Osteoblast (primary cell): Measurements from ENCODE around the gene ZNF568. TPM values are rescaled to one million over a fixed set of nuclear protein-coding genes. Genes with fewer than 3 reads are reported as not detected.

Experiments
- DNase-seq: peaks from one replicate; pipeline ENCODE4 v3.0.0; 2011; ENCODE audit warnings: low spot score, mixed read lengths; ENCODE audit not compliant: insufficient read length; ENCODE audit errors: missing footprints
- H2AFZ ChIP-seq: 2 replicates; pipeline ENCODE4 v1.6.0; 2011; ENCODE audit warnings: mild to moderate bottlenecking, low read length
- H3K27ac ChIP-seq: 2 replicates; pipeline ENCODE4 v1.5.1; 2011; ENCODE audit warnings: mild to moderate bottlenecking, low read depth, low read length, moderate library complexity
- H3K27me3 ChIP-seq: 2 replicates; pipeline ENCODE4 v1.6.0; 2012; ENCODE audit warnings: mild to moderate bottlenecking, control low read depth, inconsistent platforms, low read length, moderate library complexity; ENCODE audit not compliant: insufficient read depth
- H3K36me3 ChIP-seq: 2 replicates; pipeline ENCODE4 v1.5.1; 2011; ENCODE audit warnings: mild to moderate bottlenecking, low read length, control low read depth, moderate library complexity; ENCODE audit not compliant: insufficient read depth
- H3K4me1 ChIP-seq: 2 replicates; pipeline ENCODE4 v1.5.1; 2011; ENCODE audit warnings: mild to moderate bottlenecking, low read length, control low read depth, moderate library complexity; ENCODE audit not compliant: insufficient read depth
- H3K4me2 ChIP-seq: 2 replicates; pipeline ENCODE4 v1.6.0; 2011; ENCODE audit warnings: mild to moderate bottlenecking, low read length; ENCODE audit not compliant: insufficient read depth
- H3K4me3 ChIP-seq: fragments of 200-600 bp; sonication (generic); 3 replicates; pipeline ENCODE4 v1.5.1; 2012; ENCODE audit warnings: mild to moderate bottlenecking, low read length, inconsistent platforms; ENCODE audit not compliant: insufficient read depth
- H3K79me2 ChIP-seq: 2 replicates; pipeline ENCODE4 v1.6.0; 2012; ENCODE audit warnings: mild to moderate bottlenecking, low read length, control low read depth, inconsistent platforms; ENCODE audit not compliant: insufficient read depth
- H3K9me3 ChIP-seq: 2 replicates; pipeline ENCODE4 v1.5.1; 2011; ENCODE audit warnings: low read depth, low read length, control low read depth
- H4K20me1 ChIP-seq: 2 replicates; pipeline ENCODE4 v1.6.0; 2012; ENCODE audit warnings: mild to moderate bottlenecking, low read length, control low read depth; ENCODE audit not compliant: insufficient read depth
- CTCF ChIP-seq: IDR thresholded peaks from 2 replicates; pipeline ENCODE4 v1.5.1; 2011; ENCODE audit warnings: mild to moderate bottlenecking, low read depth, low read length, moderate library complexity; ENCODE audit errors: extremely low read depth
- total RNA-seq: library from RNA; depleted of rRNA; stranded (reverse); fragments of >200 nt; gene quantifications from 2 replicates; pipeline ENCODE4 v1.2.3, GENCODE V29; 2012

Gene ZNF568
- total RNA-seq, 1 donor = 14.8 TPM

DNA sequence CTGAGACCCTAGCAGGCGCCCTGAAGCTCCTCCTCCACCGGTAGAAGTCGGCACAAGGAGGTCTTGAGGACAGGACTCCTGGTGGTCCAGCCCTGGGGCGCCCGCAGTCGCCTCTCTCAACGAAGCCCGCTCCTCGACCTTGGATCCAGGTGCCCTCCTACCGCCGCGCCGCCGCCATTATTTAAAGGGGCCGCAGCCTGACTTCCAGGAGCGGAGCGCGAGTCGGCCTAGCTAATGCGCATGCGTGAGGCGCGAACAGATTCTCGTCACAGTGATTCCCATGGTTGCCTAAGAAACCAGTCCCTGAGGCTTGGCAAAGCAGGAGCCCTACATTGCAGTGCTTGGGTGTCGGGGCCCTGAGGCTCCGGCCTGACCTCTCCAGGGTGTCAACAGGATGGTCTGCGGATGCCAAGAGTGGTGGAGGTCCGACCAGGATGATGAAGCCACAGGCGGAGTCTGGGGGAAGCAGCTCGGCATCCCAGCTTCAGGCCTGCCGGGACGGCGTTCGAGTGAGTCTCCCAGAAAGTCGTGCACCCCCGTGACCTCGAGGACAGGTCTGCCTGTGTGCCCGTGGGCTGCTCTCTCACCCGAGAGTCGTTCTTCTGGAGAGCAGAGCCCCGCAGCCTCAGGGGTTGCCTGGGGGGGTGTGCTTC, 96.1 kb downstream of the ZNF568 start:
- no peak overlapping the region for H2AFZ ChIP-seq
- H4K20me1 ChIP-seq = no peaks in the 10 kb centered on the region
- peaks cover 3% of the 10 kb centered on the region for H3K9me3 ChIP-seq
- H3K27ac ChIP-seq = no peak overlapping the region
- no peaks in the 10 kb centered on the region for H3K27me3 ChIP-seq
- H3K4me2 ChIP-seq = no peak overlapping the region
- no peaks in the 10 kb centered on the region for H3K4me1 ChIP-seq
- H3K79me2 ChIP-seq = no peaks in the 10 kb centered on the region
- DNase-seq = no peak
- no peak overlapping the region for H3K4me3 ChIP-seq
- no peak for TF ChIP-seq CTCF
- H3K36me3 ChIP-seq = no peaks in the 10 kb centered on the region

DNA sequence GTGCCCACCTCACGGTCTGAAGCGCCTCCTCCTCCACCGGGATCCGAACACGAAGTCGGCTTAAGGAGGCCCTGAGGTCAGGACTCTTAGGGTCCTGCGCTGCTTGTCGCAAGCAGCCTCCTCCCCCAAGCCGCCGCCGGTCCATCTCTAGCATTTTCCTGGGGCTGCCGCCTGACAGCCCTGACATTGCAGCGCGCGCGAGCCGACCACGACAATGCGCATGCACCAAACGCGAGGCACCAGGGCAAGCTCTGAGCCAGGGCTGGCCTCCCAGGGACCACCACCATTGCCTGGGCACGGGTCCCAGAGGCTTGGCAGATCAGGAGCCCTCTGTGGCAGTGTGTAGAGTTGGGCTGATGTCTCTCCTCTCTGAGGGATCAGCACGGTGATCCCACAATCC, 98.3 kb downstream of the ZNF568 start:
- H3K27ac ChIP-seq = no peak overlapping the region
- no peaks in the 10 kb centered on the region for H3K36me3 ChIP-seq
- H3K4me1 ChIP-seq = no peaks in the 10 kb centered on the region
- no peaks in the 10 kb centered on the region for H4K20me1 ChIP-seq
- no peak for TF ChIP-seq CTCF
- no peaks in the 10 kb centered on the region for H3K27me3 ChIP-seq
- H3K4me3 ChIP-seq = no peak overlapping the region
- H3K9me3 ChIP-seq = peaks cover 3% of the 10 kb centered on the region
- no peak overlapping the region for H3K4me2 ChIP-seq
- no peak overlapping the region for H2AFZ ChIP-seq
- no peak for DNase-seq
- no peaks in the 10 kb centered on the region for H3K79me2 ChIP-seq

DNA sequence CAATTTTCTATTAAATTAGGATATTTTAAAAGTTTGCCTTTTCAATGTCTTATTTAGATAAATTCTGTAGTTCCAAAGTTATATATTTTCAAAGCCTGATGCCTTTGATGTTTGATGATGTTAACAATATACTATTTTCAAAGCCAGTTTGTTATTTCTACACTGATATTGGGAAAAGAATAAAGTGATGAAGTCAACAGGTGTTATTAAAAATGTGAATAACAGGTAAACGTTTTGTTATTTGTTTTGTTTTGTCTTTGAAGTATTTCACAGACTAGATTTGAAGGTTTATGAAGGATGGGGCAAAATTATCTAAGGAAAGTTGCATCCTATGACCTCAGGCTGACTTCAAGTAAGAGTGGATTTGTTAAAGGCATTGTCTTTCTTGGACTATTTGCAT, 129.0 kb downstream of the ZNF568 start:
- Histone ChIP-seq H3K9me3 (peaks cover 1% of the 10 kb centered on the region), H3K27me3 (no peaks in the 10 kb centered on the region), H3K79me2 (no peaks in the 10 kb centered on the region), H2AFZ (no peak overlapping the region), H3K36me3 (no peaks in the 10 kb centered on the region), H3K4me2 (no peak overlapping the region), H3K4me3 (no peak overlapping the region), H4K20me1 (no peaks in the 10 kb centered on the region), H3K4me1 (no peaks in the 10 kb centered on the region), H3K27ac (no peak overlapping the region)
- no peak for TF ChIP-seq CTCF
- no peak for DNase-seq

Other genes starting within 250 kb of the ZNF568 start
- 8.8 and 12.7 TPM in 2 replicates for gene ZNF461, start 249.5 kb upstream of the ZNF568 start, total RNA-seq
- 6.8 and 8.0 TPM in 2 replicates for gene ZNF567, start 228.7 kb upstream of the ZNF568 start, total RNA-seq
- gene ZNF850, start 143.5 kb upstream of the ZNF568 start, total RNA-seq = 2.5 and 3.2 TPM in 2 replicates
- gene ZNF790, start 77.9 kb upstream of the ZNF568 start, total RNA-seq = 6.9 and 8.3 TPM in 2 replicates
- 4.7 and 5.3 TPM in 2 replicates for gene ZNF345, start 65.5 kb upstream of the ZNF568 start, total RNA-seq
- 4.0 and 4.7 TPM in 2 replicates for gene ZNF829, start within 50 bp of the ZNF568 start, total RNA-seq
- gene ZNF420, start 162.1 kb downstream of the ZNF568 start, total RNA-seq = 7.2 and 8.5 TPM in 2 replicates